Prostate gland (tissue), 2 donors: ENCODE measurements around the gene TSR3. TPM values are rescaled to one million over a fixed set of nuclear protein-coding genes. Genes with fewer than 3 reads are reported as not detected.

ENCODE experiments used
- DNase-seq: peaks from one replicate; pipeline ENCODE4 v3.0.0-alpha.2; 2019; ENCODE audit warnings: low spot score
- H3K27ac ChIP-seq, 2 donors: fragments of 200-600 bp; sonication (generic); 2 replicates each; pipeline ENCODE4 v1.5.1; 2017 to 2019
- H3K27me3 ChIP-seq: fragments of 200-600 bp; sonication (generic); replicated peaks from 2 replicates; pipeline ENCODE4 v1.5.1; 2019; ENCODE audit not compliant: insufficient read depth
- H3K36me3 ChIP-seq, 2 donors: fragments of 200-600 bp; sonication (generic); 1 replicate in 1 of 2; 2 replicates in 1 of 2; pipeline versions ENCODE4 v1.5.1 to v1.8.1; 2017 to 2019
- H3K4me1 ChIP-seq: fragments of 200-600 bp; sonication (generic); replicated peaks from 2 replicates; pipeline ENCODE4 v1.5.1; 2019
- H3K4me3 ChIP-seq, 2 donors: fragments of 200-600 bp; sonication (generic); 2 replicates each; pipeline ENCODE4 v1.5.1; 2017 to 2019
- H3K9me3 ChIP-seq: fragments of 200-600 bp; sonication (generic); 2 replicates; pipeline ENCODE4 v1.5.1; 2017
- POLR2A ChIP-seq: fragments of 450-650 bp; IDR thresholded peaks from one replicate; pipeline ENCODE4 v1.6.1; 2016; ENCODE audit warnings: antibody characterized with exemption, mild to moderate bottlenecking
- POLR2AphosphoS5 ChIP-seq: sonication (generic); formaldehyde crosslinking; IDR thresholded peaks from one replicate; pipeline ENCODE4 v1.6.1; 2017; ENCODE audit warnings: antibody characterized with exemption
- WGBS: methylation state at CpG from one replicate; pipeline ENCODE4 v1.1.5; 2018; 5-methylcytosine and 5-hydroxymethylcytosine counted together
- intact Hi-C: fragments of 100-400 bp; cut with DNase I; formaldehyde crosslinking; loops from one replicate; pipeline ENCODE4 v1.14.2; 2022
- total RNA-seq, 2 donors: library from RNA; depleted of rRNA; stranded (reverse); fragments of >200 nt; gene quantifications; one replicate each; pipeline ENCODE4 v1.1.0, GENCODE V29; 2016
- TF ChIP-seq, protein P1 (sequence below), 4 experiments: fragments of 200-600 bp in 2 of 4; fragments of 450-650 bp in 2 of 4; sonication (generic) in 2 of 4; IDR thresholded peaks; 1 replicate in 3 of 4; 2 replicates in 1 of 4; pipeline ENCODE4 v1.5.1; 2016 to 2019; ENCODE audit warnings: antibody characterized with exemption in 4 of 4, mild to moderate bottlenecking in 2 of 4, moderate library complexity in 2 of 4

TSR3 gene
- total RNA-seq, 2 donors from 2014 or later: 108 to 148 TPM

DNA sequence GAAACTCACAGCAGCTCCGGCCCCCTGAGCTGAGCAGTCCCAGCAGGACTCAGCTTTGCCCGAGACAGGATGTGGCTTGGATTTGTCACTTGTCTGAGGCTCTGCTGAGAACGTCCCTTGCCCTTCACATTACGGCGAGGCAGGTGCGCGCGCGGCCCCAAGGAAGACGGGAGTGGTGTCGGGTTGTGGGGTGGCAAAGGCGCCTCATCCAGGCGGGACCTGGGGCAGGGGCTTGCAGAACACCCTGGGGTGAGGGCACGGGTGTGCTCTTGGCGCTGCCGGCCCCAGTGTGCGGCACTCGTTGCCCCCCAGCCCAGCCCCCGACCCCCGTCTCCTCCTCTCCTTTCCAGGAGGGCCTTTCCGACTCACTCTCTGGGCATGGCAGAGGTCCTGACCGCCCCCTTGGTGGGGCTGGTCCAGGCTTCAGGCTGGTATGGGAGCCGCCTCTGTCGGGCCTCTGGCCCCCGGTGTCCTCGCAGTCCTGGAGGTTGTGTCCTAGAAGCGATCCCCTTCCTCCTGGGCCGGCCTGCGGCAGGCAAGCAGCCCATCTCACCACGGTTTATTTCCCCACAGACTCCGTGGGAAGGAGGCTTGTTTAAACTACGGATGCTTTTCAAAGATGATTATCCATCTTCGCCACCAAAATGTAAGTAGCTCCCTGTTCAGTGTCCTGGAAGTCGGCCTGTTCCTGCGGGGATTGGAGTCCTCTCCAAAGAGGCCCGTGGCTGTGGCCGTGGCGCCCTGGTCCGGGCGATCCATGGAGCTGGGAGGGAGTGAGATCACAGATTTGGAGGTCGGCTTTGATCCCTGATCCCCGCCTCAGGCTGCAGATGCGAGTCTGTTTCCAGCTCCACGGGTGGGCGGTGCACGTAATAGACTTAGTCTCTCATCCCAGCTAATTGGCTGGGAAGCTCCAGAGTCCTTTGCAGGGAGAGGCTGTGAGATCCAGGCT is 36.3 kb downstream of the TSR3 start:
- no peak for TF ChIP-seq POLR2AphosphoS5
- TF ChIP-seq, protein P1, sequence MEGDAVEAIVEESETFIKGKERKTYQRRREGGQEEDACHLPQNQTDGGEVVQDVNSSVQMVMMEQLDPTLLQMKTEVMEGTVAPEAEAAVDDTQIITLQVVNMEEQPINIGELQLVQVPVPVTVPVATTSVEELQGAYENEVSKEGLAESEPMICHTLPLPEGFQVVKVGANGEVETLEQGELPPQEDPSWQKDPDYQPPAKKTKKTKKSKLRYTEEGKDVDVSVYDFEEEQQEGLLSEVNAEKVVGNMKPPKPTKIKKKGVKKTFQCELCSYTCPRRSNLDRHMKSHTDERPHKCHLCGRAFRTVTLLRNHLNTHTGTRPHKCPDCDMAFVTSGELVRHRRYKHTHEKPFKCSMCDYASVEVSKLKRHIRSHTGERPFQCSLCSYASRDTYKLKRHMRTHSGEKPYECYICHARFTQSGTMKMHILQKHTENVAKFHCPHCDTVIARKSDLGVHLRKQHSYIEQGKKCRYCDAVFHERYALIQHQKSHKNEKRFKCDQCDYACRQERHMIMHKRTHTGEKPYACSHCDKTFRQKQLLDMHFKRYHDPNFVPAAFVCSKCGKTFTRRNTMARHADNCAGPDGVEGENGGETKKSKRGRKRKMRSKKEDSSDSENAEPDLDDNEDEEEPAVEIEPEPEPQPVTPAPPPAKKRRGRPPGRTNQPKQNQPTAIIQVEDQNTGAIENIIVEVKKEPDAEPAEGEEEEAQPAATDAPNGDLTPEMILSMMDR (IDR thresholded peaks at IDR 0.05): no peak
- no peak for TF ChIP-seq POLR2A
- intact Hi-C loops: no loop called here
- no peak for DNase-seq
- H3K4me1 ChIP-seq: peaks cover 19% of the 10 kb centered on the region
- no peaks in the 10 kb centered on the region for H3K27me3 ChIP-seq
- no peak overlapping the region for H3K27ac ChIP-seq
- peaks cover 39% of the 10 kb centered on the region in 2 donors for H3K36me3 ChIP-seq
- H3K4me3 ChIP-seq: no peak overlapping the region
- H3K9me3 ChIP-seq: no peaks in the 10 kb centered on the region
- 82% methylated on average over 46 of the region's 46 CpGs for WGBS

DNA sequence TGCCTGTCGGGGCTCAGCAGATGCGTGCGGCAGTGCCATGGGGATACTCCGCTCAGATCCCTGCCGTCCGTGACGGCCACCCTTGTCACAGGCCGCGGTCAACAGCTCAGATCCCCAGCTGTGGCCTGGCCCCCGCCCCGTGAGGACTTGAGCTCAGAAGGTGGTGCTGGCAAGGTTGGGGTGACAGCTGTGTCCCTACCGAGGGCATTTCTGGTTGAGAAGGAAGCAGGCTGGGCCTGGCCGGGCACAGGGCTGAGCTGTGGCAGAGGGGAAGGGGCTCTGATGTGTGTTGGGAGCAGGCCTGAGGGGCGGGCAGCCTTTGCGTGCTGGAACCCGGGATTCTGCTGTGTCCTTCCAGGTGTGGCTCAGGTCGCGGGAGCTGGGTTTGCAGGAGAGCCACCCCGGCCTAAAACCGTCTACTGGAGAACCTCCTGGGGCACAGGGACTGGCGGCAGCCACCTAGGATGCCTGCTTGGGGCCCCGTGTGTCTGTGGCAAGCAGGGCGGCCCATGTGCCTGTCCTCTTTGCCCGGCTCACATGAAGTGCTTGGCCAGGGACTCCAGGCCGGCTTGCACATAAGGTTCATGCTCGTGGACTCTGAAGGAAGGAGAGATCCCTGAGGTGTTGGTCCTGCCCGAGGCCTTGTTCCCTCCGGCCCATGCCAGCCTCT is 37.1 kb downstream of the TSR3 start:
- Histone ChIP-seq H3K9me3 (no peaks in the 10 kb centered on the region), H3K4me3 (no peak overlapping the region), H3K4me1 (peaks cover 19% of the 10 kb centered on the region), H3K27ac (no peak overlapping the region), H3K36me3 (peaks cover 32% of the 10 kb centered on the region in 2 donors), H3K27me3 (no peaks in the 10 kb centered on the region)
- no peak for DNase-seq
- WGBS: 84% methylated on average over 25 of the region's 28 CpGs
- TF ChIP-seq, protein P1 (IDR thresholded peaks at IDR 0.05): no peak
- no peak for TF ChIP-seq POLR2A
- no peak for TF ChIP-seq POLR2AphosphoS5
- intact Hi-C loops: no loop called here

DNA sequence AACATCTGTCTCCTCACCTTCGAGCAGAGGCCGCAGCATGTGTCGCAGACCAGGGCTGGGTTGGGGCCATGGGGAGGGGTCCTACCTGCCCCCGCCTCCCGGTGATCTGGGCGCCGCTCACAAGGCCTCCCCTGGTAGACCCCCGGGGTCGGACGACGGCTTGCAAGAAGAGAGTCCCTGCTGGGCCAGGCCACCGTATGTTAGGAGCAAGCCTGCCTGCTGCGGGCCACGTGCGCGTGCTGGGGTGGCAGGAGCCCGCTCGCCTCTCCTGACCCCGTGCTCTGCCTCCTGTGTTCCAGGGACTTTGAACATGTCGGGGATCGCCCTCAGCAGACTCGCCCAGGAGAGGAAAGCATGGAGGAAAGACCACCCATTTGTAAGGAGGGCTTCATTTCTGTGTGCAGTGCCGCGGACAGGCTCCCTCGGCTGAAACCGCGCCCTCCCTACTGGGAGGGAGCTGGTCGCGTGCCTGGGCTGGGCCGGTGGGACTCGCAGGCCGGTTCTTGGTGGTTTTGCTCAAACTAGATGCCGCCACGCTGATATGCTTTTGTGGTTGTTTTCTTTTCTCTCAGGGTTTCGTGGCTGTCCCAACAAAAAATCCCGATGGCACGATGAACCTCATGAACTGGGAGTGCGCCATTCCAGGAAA is 37.8 kb downstream of the TSR3 start:
- no peak for DNase-seq
- TF ChIP-seq, protein P1 (IDR thresholded peaks at IDR 0.05): no peak
- TF ChIP-seq POLR2AphosphoS5 (no peak), POLR2A (no peak)
- Histone ChIP-seq H3K4me3 (no peak overlapping the region), H3K27ac (no peak overlapping the region), H3K27me3 (no peaks in the 10 kb centered on the region), H3K36me3 (peaks cover 27 to 28% of the 10 kb centered on the region in 2 donors), H3K4me1 (peaks cover 19% of the 10 kb centered on the region), H3K9me3 (no peaks in the 10 kb centered on the region)
- intact Hi-C loops: no loop called here
- 81% methylated on average over 36 of the region's 38 CpGs for WGBS

DNA sequence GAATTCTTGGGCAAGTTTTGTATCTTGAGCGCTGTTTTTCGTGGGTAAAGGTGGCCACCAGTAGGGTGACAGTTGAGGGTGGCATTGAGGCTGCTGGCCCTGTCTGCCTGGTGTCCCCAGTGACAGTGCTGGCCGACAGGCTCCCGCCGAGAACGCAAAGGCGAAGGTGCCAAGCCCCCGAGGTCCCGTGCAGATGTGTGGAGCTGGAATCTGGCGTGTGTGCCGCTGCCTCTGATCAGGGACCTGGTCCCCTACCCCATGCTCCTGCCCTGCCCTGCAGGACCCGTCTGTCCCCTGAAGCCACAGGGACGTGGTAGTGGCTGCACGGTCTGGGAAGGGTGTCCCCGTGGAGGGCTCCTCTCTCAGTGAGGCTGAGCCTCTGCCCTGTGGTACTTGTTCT is 38.8 kb downstream of the TSR3 start:
- Histone ChIP-seq H3K4me1 (peaks cover 19% of the 10 kb centered on the region), H3K4me3 (no peak overlapping the region), H3K27ac (no peak overlapping the region), H3K36me3 (peaks cover 20 to 21% of the 10 kb centered on the region in 2 donors), H3K9me3 (no peaks in the 10 kb centered on the region), H3K27me3 (no peaks in the 10 kb centered on the region)
- no peak for TF ChIP-seq POLR2AphosphoS5
- no peak for TF ChIP-seq POLR2A
- TF ChIP-seq, protein P1 (IDR thresholded peaks at IDR 0.05): no peak
- DNase-seq: no peak
- intact Hi-C loops: no loop called here
- WGBS: 81% methylated on average over 15 of the region's 15 CpGs
